MM.1S (cell line): Measurements from ENCODE around the gene TMEM9B.

Experiments
- EZH2phosphoT487 ChIP-seq: fragments of 300-600 bp; sonication (generic); IDR thresholded peaks from 2 replicates; pipeline ENCODE4 v1.6.1; 2018; ENCODE audit warnings: antibody characterized with exemption, low read length
- TF ChIP-seq, protein P1 (sequence below): fragments of 300-600 bp; sonication (generic); IDR thresholded peaks from 2 replicates; pipeline ENCODE4 v1.5.1; 2016; ENCODE audit warnings: antibody characterized with exemption, low read length, mixed read lengths

DNA sequence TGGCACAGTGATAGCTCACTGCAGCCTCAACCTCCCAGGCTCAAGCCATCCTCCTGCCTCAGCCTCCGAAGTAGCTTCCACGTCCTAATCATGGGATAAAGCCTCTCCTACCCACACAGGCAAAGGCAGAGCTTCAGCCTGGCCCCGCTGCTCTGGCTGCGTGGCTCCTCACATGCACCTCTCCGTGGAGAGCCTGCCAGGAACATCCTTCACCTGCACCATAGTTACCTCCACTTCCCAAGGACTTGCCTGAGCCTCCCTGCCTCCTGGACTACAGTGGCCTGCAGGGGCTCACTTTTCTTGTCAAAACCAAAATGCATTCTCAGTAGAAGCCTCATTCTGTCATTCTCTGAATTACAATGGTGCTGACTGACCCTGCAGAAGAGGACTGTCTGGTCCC is 38.0 kb downstream of the TMEM9B start:
- TF ChIP-seq, protein P1, sequence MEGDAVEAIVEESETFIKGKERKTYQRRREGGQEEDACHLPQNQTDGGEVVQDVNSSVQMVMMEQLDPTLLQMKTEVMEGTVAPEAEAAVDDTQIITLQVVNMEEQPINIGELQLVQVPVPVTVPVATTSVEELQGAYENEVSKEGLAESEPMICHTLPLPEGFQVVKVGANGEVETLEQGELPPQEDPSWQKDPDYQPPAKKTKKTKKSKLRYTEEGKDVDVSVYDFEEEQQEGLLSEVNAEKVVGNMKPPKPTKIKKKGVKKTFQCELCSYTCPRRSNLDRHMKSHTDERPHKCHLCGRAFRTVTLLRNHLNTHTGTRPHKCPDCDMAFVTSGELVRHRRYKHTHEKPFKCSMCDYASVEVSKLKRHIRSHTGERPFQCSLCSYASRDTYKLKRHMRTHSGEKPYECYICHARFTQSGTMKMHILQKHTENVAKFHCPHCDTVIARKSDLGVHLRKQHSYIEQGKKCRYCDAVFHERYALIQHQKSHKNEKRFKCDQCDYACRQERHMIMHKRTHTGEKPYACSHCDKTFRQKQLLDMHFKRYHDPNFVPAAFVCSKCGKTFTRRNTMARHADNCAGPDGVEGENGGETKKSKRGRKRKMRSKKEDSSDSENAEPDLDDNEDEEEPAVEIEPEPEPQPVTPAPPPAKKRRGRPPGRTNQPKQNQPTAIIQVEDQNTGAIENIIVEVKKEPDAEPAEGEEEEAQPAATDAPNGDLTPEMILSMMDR, result no peak
- TF ChIP-seq EZH2phosphoT487, result no peak
